Midbrain (tissue), 1 donor: ENCODE results near the gene PLD4.
"Not testable (repeated sequence)": the region's sequence is repeated elsewhere in the genome, so short reads cannot be mapped to it uniquely, and the experiment has no call there.

Source experiments
- DNase-seq: peaks from one replicate; lab custom pipeline; 2025; lab: John Stamatoyannopoulos, UW

PLD4 gene

DNA sequence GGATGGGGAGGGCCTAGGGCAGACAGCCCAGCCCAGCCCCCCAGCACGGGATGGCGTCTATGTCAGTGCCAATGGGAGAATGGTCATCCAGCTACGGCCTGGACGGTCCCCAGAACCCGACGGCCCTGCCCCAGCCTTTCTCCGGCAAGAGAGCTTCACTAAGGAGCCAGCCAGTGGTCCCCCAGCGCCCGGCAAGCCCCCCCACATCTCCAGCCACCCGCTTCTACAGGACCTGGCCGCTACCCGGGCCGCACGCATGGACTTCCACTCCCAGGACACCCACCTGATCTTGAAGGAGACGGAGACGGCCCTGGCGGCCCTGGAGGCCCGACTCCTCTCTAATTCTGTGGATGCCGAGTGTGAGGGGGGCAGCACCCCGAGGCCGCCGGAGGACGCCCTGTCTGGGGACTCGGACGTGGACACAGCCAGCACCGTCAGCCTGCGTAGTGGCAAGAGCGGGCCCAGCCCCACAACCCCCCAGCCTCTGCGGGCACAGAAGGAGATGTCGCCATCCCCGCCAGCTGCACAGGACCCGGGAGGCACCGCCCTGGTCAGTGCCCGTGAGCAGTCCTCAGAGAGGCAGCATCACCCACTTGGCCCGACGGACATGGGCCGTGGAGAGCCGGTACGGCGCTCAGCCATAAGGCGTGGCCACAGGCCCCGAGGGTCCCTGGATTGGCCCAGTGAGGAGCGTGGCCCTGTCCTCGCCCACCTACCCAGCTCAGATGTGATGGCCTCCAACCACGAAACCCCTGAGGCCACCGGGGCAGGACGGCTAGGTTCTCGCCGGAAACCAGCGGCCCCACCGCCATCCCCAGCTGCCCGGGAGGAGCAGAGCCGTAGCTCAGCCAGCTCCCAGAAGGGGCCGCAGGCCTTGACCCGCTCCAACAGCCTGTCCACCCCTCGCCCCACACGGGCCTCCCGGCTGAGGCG lies 37.7 kb upstream of the PLD4 start:
- no peak for DNase-seq

DNA sequence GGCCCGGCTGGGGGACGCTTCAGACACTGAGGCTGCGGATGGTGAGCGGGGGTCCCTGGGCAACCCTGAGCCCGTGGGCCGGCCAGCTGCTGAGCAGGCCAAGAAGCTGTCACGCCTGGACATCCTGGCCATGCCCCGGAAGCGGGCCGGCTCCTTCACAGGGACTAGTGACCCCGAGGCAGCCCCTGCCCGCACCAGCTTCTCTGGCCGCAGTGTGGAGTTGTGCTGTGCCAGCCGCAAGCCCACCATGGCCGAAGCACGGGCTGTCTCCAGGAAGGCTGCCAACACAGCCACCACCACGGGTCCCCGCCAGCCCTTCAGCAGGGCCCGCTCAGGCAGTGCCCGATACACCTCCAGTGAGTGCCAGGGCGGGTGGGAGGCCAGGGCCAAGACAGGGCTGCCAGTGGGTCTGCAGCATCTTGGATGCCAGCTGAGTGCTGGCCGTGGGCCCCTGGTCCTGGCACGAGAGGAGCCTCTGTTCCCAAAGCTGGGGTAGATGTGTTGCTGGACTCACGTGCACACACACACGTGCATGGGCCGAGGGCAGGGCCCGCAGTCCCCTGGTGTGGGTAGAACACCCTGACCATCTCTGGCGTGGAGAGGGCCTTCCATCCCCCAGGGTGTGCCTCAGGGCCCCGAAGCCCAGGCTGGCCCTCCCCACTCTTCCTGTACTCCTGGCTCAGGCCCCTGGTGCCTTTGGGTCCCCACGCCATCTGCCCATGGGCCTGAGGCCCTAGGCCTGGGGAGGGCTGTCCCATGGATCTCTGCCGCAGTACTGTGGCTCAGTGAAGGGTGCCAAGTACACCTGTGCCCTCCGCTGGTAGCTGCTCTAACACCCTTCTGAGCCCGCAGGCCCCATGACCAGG lies 36.8 kb upstream of the PLD4 start:
- DNase-seq = no peak

DNA sequence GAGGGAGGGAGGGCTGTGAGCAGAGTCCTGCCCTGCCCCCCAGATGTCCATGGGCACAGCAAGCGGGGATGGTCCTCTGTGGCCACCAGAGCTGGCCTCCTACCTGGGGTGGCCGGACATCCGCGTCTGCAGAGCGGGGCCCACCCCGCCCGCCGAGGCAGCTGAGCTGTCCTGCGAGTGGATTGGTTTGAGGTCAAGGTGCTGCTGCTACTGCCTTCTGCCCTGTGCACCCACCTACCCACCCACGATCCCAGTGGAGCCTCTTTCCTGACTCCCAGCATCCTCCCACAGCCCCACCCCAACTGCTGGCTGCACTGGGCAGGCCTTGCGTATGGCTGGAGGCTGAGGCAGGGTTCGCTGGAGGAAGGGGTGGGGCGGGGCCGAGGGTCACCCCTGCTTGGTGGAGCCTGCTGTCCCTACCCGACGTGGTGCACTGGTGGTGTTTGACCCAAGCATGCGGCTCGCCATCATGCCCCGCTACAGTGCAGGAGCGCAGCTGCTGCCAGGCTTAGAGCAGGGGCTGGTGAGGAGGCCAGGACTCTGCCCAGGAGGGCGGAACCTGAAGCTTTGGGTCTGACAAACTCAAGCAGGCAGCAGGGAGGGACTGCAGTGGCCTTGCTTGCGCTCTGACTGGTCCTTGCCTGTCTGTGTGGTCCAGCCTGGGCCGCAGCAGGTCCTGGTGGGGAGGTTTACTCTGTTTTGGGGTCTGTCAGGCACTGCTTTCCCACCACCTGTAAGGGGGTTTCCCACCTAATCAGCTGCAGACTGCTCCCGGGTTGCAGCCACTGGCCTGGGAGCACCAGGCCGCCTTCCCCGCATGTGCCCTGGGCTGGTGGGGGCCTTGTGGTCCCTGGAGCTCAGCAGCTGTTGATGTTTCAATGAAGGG lies 35.9 kb upstream of the PLD4 start:
- DNase-seq = no peak

DNA sequence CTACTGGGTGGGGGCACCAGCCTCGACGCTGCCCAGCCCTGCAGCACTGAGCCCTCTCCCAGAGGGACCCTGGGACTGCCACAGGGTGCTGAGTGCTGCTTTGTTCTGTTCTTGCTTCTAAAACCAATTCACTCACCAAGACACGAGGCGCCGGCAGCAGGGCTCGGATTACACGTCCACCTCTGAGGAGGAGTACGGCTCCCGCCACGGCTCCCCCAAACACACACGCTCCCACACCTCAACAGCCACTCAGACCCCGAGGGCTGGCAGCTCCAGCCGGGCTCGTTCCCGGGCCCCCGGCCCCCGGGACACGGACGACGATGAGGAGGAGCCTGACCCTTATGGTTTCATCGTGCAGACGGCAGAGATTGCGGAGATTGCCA lies 35.3 kb upstream of the PLD4 start:
- no peak for DNase-seq

DNA sequence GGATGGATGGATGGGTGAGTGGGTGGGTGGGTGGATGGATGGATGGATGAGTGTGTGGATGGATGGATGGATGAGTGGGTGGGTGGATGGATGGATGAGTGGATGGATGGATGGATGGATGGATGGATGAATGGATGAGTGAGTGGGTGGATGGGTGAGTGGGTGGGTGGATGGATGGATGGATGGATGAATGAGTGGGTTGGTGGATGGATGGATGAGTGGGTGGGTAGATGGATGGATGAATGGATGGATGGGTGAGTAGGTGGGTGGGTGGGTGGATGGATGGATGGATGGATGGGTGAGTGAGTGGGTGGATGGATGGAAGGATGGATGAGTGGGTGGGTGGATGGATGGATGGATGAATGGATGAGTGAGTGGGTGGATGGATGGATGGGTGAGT lies 34.4 kb upstream of the PLD4 start:
- not testable (repeated sequence) for DNase-seq

DNA sequence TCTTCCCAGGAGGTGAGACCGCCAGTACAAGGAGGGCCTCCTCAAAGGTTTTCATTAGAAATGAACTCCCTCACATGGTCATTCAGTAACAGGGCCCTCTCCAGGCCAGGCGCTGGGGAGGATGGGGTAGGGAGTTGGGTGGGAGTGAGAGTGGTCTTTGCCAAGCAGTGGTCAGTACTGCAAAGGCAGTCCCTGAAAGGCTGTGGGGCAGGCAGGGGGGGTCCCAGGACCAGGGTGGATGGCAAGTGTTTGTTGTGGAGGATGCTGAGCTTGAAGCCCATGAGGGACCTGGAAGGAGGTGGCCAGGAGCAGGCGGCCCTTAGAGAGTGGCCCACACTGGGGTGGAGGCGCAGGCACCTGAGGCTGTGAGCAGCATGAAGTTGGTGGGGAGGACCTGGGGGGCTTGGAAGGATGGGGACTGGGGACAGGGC lies 33.5 kb upstream of the PLD4 start:
- DNase-seq = no peak

DNA sequence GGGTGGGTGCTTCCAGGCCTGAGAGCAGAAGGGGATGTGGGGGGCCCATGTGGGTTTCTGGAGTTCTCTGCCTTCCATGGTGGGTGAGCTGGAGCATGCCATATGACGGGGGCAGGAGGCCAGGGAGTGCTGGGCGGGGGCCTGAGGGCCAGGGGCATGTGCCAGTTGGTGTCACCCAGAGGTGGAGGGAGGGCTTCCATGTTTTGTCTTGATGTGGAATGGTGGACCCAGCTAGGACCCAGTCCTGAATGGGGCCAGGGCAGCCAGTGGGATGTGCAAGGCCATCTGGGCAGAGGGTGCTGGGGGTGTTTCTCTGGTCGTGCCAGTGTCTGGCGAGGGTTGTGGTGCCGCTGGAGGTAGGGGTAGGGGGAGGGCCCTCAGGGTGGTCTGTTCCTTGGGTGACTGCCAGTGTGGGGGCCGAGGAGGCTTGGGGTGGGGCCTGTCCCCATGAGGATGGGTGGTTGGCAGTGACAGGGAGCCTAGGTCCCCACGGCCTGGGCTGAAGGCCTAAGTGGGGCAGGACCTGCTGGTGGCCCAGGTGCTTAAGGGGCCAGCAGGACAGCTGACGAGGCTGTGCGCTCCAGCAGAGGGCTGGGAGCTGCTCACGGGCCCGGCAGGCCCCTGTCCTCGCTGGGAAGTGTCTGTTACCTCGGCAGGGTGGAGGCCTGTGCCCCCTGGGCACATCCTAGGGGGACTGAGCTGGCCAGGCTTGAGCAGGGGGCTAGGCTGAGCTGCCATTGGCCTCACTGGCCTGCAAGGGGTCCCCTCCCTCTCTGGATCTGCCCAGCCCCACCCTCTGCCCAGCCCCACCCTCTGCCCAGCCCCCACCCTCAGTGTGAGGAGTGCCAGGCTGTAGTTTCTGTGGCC lies 32.8 kb upstream of the PLD4 start:
- DNase-seq = no peak

DNA sequence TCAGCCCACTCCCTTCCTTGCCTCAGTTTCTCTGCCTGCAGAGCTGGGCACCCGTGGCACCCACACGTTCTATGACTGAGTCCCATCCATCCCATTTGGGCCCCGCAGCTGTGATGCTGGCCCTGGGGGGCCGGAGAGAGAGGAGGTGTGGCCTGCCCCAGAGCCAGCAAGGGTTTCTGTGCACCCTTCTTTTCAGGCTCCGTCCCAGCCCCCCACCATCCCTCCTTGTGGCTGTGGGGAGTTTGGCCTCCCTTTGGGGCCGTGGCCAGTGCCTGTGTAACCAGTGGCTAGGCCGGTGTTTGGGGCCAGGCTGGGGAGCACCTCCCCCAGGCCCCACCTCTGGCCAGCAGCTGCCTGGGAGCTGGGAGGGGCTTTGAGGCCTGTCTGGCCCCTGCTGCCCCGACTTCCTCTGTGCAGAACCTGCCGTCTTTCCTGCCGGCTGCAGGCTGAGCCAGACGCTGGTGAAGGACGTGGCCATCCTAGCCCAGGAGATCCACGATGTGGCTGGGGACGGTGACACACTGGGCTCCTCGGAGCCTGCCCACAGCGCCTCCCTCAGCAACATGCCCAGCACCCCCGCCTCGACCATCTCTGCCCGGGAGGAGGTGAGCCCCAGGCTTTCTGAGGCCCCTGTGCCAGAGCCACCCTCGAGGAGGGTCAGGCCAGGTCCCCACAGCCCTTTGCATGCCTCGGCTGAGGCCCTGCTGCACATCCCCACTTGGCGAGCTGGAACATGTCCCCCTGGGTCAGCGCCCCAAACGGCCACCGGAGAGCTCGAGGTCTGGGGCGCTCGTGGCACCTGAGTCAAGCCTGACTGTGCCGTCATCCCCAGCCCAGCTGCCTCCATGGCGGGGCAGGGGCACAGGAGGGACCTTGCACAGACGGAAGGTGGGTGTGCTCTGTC lies 31.9 kb upstream of the PLD4 start:
- DNase-seq = no peak

DNA sequence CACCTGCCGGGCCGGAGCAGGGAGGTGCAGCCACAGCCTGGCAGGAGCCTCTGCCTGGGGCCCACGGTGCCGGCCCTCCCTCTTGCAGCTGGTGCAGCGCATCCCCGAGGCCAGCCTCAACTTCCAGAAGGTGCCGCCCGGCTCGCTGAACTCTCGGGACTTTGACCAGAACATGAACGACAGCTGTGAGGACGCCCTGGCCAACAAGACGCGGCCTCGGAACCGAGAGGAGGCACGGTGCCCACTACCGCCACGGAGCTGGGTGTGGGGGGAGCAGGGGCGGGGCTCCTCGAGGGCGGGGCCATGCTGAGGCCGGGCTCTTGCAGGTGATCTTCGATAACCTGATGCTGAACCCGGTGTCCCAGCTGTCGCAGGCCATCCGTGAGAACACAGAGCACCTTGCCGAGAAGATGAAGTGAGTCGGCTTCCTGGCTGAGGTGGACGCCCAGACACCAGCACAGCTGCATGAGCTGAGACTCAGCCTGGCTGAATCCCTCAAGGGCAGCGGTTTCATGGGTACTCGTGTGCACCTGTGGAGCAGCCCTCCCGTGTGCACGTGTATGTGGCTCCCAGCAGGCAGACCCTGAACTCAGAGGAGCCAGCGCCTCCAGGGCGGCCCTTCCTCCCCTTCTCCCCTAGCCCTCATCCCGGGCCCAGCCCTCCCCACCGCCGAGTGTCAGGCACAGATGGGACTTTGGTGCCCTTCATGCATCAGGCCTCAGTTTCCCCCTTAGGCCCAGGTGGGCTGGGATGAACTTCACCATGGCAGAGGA lies 31.1 kb upstream of the PLD4 start:
- no peak for DNase-seq

DNA sequence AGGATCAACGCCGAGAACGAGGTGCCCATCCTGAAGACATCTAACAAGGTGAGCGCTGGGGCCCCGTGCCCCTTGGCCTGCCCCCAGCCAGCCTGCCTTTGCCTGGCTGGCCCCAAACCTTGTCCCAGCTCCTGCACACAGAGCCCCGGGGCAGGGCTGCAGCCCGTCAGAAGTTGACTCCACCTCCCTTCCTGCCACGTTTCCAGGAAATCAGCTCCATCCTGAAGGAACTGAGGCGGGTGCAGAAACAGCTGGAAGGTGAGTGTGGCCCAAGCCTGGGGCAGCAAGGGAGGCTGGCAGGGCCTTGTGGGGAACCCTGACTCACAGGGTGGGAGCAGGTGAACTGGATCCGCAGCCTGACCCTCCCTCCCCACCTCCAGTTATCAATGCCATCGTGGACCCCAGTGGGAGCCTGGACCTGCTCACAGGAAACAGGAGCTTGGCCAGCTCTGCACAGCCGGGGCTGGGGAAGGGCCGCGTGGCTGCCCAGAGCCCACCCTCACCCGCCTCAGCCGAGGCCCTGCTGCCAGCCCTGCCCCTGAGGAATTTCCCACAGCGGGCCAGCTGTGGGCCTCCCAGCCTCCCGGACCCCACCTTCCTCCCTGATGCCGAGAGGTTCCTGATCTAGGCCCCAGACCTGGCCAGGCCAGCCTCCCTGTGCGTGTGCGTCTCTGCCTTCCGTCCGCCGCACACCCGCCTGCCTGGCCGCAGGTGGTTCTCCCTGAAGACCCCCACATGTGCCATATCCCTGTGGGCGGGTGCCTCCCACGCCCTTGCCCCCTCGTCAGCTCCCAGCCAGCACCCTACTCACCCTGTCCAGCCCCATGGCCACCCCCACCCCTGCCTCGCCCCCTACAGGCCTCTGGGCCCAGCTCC lies 30.1 kb upstream of the PLD4 start:
- no peak for DNase-seq

DNA sequence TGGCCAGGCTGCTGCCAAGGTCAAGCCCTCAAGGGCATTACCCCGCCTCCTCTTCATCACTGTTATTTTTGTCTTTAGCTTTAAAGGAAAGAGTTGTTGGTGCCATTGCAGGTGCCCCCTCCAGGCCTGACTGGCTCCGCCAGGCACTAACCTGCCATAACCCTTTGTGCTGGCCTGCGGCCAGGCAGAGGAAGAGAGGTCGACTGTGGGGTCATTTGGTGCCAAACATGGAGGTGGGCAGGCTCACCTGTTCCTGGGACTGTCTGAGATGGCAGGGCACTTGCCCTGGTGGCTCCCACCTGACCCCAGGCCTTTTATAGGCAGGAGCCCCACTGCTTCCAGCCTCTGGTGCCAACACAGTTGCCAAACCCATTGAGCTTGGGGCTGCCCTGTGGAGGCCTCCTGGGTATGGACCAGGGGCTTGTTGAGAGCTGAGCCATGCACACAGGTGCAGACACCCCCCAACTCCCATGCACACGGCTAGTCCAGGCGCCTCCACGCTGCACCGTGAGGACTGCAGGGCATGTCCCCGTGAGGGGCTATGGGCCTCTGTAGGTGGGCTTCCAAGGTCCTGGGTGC lies 29.4 kb upstream of the PLD4 start:
- DNase-seq = no peak

DNA sequence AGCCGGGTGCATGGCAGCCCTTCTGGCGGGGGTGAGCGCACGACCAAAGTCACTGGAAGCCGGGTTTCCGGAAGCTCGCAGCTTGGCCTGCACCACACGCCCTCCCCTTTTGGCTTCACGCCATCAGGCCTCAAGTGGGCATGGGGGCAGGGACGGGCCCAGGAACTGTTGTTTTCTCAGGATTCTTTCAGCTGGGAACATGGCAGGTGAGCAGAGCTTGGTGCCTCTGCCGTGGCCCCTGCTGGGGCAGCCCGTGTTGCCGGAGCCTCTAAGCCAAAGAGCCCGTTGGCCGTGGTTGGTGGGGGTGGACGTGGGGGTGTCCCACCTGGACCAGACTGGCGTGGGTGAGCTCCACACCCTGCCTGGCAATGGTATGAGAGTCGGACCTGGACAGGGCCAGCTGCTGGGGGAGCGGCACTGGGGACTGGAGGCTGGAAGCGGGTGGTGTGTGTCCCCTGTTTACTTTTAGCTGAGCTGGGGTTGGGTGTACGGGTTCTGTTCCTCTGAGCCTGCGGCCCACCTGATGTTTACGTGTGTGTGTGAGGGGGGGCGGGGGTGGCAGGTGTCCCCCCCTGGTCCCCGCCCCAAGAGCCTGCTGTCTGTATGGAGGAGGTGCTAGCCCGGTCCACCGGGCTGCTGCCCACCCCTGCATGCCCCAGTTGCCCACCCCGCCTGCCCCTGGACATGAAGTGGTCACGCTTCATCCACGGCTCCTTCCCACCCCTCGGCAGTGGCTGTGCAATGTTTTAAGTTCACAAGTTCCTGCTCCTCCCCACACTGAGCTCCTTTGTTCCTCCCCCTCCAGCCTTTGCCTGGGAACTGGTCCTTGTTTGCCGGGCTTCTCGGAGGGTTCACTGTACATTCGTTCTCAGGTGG lies 28.7 kb upstream of the PLD4 start:
- no peak for DNase-seq

DNA sequence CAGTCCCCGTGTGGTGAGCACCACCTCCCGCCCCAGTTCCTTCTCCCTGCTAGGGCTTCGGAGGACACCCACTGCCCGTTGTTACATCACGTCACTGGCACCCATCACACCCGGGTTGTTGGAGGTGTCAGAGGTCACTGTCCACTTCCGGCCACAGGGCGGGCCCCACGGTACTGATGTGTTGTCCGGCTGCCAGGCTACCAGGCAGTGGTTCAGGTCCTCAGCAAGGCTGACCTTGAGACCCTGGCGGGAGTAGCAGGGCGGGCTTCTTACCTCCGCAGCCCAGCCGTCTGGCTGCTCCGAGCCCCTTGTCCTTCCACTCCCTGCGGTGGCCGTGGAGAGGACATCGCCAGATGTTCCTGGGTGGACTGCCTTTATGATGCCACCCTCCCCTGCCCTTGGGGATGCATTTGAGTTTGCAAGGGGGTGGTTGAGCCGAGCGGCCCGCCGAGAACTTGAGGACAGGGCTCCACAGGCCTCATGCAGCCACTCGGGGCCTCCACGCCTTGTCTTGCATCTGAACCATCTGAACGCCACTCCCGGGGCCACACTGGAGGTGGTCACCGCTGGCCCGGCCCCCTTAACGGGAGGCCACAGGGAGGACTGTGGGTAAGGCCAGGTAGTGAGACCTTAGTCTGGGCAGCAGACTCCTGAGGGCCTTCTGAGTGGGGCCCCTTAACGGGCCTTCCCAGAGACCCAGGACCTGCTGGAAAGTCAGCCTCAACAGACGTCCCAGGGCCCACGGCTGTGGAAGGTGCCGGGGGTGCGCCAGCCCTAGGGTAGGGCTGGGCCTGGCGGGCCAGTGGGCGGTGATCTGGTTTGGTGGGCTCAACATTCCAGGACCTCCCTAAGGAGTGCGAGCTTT lies 27.1 kb upstream of the PLD4 start:
- no peak for DNase-seq

DNA sequence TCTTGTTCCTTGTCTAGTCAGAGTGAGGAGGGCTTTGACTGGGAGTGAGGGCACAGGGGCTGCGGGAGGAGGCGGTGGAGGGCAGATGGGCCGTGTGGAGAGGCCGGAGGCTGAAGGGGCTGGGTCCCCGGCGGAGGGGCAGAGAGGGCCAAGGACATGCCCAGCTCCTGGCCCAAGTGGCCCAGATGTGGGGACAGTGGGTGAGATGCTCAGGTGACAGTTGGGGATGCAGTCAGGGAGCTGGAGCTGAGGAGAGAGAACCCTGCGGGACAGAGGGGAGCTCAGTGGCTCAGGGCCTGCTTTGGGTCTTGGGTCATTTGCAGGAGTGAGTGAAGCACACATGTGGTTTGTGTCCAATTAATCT lies 26.5 kb upstream of the PLD4 start:
- no peak for DNase-seq

DNA sequence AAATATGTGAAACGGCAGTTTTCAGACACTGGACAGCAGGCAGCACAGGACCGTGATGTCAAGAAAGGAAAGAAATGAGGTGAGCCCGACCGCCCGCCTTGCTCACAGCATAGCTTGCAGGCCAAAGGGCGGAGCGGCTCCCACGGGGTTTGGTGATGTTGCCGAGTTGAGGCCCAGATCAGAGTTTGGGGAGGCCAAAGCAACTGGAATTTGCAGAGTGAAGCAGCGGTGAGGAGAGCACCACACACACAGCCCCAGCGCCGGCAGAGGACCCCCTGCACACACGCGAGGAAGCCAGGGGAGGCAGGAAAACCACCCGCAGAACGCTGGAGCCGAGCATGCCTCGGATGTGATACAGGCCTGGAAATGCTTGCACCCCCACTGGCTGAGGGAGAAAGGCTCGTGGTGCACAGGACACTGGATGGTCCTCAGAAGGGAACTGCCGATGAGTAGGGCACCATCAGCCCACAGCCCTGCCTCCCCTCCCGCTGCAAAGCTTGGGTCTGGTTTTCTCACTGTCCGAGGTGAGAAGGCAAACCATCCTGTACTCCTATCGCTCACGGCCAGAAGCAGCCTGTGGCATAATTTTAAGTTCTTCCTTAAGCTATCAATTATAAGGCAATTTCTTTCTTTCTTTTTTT lies 25.7 kb upstream of the PLD4 start:
- DNase-seq = no peak
